ENCODE results near the gene TMEM218.

DNA sequence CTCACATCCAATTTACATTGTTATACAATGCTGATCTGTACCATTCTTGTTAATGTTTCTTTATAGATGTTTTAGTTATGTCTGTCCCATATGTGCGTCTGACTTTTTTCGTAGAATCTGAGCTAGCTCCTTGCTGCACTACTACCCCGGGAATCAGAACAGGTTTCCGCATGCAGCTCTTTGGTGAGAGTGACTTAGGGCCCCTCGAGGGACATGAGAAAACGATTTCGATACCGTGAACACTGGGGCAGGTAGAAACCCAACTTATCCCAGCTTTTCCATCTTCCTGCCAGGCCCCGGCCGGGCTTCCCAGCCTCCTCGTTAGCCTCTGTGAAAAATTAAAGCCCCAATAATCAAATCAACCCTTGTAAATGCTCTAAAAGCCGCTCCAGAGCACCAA, 29.8 kb upstream of the TMEM218 start:
- TF ChIP-seq, protein P1, sequence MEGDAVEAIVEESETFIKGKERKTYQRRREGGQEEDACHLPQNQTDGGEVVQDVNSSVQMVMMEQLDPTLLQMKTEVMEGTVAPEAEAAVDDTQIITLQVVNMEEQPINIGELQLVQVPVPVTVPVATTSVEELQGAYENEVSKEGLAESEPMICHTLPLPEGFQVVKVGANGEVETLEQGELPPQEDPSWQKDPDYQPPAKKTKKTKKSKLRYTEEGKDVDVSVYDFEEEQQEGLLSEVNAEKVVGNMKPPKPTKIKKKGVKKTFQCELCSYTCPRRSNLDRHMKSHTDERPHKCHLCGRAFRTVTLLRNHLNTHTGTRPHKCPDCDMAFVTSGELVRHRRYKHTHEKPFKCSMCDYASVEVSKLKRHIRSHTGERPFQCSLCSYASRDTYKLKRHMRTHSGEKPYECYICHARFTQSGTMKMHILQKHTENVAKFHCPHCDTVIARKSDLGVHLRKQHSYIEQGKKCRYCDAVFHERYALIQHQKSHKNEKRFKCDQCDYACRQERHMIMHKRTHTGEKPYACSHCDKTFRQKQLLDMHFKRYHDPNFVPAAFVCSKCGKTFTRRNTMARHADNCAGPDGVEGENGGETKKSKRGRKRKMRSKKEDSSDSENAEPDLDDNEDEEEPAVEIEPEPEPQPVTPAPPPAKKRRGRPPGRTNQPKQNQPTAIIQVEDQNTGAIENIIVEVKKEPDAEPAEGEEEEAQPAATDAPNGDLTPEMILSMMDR (IDR thresholded peaks at IDR 0.05): no peak
- TF ChIP-seq EZH2 (IDR thresholded peaks at IDR 0.05; ENCODE audit: borderline replicate concordance, insufficient read depth, low read depth, low read length, poor library complexity, severe bottlenecking): no peak

Data from B cell (primary cell).